Fibroblast of villous mesenchyme (primary cell): Measurements from ENCODE around the gene UBR3. TPM values are rescaled to one million over a fixed set of nuclear protein-coding genes. Genes with fewer than 3 reads are reported as not detected.

ENCODE experiments used
- DNase-seq: peaks from one replicate; pipeline ENCODE4 v3.0.0-alpha.2; 2010; ENCODE audit warnings: low read depth
- H3K4me3 ChIP-seq: 2 replicates; pipeline ENCODE4 v1.5.1; 2011; ENCODE audit warnings: low read depth, mild to moderate bottlenecking, low read length
- total RNA-seq: library from RNA; depleted of rRNA; stranded (reverse); fragments of >200 nt; gene quantifications from 2 replicates; pipeline ENCODE4 v1.2.3, GENCODE V29; 2012
- TF ChIP-seq, protein P1 (sequence below): IDR thresholded peaks from 2 replicates; pipeline ENCODE4 v1.5.1; 2012; ENCODE audit warnings: low read depth, mild to moderate bottlenecking, low read length; ENCODE audit not compliant: insufficient read depth

The UBR3 gene
- total RNA-seq, 1 donor: 56.1 TPM

GRCh38 chr2:170095380-170095779 lies 268.1 kb downstream of the UBR3 start:
- no peak overlapping the region for H3K4me3 ChIP-seq
- TF ChIP-seq, protein P1, sequence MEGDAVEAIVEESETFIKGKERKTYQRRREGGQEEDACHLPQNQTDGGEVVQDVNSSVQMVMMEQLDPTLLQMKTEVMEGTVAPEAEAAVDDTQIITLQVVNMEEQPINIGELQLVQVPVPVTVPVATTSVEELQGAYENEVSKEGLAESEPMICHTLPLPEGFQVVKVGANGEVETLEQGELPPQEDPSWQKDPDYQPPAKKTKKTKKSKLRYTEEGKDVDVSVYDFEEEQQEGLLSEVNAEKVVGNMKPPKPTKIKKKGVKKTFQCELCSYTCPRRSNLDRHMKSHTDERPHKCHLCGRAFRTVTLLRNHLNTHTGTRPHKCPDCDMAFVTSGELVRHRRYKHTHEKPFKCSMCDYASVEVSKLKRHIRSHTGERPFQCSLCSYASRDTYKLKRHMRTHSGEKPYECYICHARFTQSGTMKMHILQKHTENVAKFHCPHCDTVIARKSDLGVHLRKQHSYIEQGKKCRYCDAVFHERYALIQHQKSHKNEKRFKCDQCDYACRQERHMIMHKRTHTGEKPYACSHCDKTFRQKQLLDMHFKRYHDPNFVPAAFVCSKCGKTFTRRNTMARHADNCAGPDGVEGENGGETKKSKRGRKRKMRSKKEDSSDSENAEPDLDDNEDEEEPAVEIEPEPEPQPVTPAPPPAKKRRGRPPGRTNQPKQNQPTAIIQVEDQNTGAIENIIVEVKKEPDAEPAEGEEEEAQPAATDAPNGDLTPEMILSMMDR: no peak
- DNase-seq: no peak

DNA sequence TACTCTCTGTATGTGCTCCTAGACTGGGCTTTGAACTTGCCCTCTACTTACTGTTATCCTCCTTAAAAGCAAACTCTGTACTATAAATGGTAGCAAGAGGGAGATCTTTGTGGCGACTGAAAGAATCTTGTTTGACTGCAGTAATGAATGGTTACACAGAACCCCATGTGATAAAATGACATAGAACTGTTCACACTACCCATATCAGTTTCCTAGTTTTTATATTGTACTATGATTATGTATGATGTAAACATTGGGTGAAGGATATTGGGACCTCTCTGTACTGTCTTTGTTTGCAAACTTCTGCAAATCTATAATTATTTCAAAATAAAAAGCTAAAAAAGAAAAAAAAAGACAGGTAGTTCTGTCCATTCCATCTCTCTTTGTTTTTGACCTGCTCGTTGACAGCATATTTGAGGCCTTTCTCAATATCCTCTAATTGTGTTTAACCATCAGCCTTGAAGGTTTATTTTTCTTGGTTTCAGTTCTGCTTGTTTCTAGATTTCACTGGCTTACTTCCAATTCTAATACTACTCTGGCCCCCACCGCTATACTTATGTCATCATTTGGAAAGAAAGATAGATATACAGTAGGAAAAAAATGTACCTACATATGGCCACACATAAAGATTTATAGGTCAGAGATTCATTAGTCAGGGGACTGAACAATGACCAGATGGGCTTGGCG lies 271.5 kb downstream of the UBR3 start:
- no peak overlapping the region for H3K4me3 ChIP-seq
- TF ChIP-seq, protein P1: no peak
- DNase-seq: no peak

DNA sequence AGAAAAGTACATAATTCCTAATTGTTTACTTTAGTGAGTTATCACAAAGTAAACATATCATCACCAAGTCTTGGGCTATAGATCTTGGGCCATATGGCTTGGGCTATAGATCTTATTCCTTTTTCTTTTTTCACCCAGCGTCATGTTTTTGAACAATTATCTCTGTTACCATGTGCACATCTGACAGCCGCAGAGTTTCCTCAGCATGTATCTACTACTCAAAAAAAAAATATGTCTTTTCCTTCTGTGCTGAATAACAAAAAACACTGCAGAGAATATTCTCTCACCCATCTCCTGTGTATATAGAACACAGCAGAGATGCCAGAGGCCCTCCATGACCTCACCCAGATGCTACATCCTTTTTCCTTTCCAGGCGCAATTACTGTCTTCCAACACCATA lies 274.5 kb downstream of the UBR3 start:
- TF ChIP-seq, protein P1: no peak
- no peak for DNase-seq
- no peak overlapping the region for H3K4me3 ChIP-seq

DNA sequence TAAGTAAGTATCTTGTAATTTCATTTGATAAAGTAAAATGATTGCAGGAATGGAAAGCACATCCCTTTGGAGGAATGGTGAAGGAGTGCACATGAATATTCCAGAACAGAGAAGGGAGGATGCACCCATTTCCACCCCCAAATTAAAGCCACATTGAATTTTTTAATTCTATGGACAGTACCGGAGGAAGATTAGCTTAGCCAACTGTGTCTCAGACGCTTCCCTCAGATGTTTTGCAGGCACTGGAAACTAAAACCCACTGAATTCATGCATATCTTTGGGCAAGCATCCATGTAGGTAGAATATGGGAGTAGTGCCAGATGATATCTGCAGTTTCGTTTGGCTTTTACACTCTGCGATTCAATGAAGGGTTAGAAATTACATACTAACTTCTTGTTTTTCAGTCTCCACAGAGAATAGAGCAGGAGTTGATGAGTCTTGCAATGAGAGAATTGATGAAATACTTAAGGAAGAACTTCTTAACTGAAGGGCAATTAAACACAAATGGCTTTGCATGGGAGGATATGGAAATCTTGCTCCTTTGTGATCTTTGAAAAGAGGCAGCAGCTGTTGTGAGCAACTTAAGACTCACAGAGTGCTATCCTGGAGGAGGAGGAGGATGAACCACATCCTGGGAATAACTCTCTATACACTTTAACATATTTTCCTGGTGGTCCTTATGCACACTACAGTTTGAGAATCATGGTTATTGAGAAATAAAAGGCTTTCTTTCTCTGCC lies 279.0 kb downstream of the UBR3 start:
- H3K4me3 ChIP-seq: no peak overlapping the region
- TF ChIP-seq, protein P1: no peak
- no peak for DNase-seq

DNA sequence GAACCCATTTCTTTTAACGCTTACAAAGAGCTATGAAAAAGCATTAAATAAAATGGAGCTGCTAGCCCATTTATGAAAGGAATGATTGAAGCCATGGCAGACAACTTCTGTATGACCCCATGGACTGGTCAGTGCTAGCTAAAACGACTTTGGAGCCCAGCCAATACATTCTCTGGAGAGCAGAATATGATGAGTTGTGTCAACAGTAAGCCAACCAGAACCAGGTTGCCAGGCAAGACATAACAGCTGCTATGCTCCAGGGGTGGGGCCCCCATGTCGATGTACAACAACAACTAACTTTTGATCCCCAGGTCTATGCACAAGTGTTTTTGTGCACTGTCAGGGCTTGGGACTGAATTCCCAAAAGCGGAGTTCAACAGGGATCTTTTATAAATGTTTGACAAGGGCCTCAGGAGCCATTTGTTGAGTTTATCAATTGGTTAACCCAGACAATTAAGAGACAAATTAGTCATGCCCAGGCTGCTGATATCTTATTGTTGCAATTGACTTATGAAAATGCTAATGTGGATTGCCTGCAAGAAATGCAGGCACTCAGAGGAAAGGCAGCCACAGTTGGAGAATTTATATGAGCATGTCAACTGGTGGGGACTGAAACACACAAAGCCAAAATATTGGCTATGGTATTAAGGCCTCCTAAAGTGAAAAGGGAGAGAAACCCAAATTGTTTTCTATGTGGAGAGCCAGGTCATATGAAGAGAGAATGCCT lies 286.1 kb downstream of the UBR3 start:
- DNase-seq: no peak
- TF ChIP-seq, protein P1: no peak
- no peak overlapping the region for H3K4me3 ChIP-seq

DNA sequence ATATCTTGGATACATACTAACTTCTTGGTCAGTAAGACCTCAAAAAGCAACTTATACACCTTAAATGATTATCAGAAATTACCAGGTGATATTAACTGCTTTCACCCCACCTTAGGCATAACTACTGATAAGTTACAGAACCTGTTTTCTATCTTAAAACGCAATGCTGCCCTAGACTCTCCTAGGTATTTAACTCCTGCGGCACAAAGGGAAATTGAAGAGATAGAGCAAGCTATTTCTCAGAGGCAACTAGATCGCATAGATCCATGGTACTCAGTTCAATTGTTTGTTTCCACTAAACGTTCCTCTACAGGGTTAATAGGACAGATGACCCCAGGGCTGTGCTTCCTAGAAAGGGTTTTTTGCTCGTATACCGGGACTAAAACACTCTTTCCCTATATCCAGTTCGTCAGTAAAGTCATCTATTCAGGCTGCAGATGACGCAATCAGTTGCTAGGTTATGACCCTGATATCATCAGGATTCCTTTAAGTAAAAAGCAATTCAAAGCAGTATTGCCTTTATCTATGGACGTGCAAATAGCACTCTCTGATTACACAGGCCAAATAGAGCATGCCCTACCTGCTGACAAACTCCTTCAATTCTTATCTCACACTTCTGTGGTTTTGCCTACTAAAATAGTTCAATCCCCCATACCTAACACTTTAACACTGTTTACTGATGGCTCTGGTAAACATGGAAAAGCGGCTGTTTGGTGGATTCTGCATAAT lies 288.4 kb downstream of the UBR3 start:
- no peak overlapping the region for H3K4me3 ChIP-seq
- TF ChIP-seq, protein P1: no peak
- peak; percentile 7 for DNase-seq
